K562 (cell line): Measurements from ENCODE around the gene DHX58. TPM values are rescaled to one million over a fixed set of nuclear protein-coding genes. Genes with fewer than 3 reads are reported as not detected.

ENCODE experiments used
- ATAC-seq: fragments of 200-7000 bp; cut with Tn5 transposase; 3 replicates; pipeline ENCODE4 v1.9.1; 2020; ENCODE audit warnings: moderate library complexity
- Bru-seq: library from RNA; stranded (reverse); fragments of 400-500 nt; gene quantifications from one replicate; lab custom pipeline; 2021; lab: Mats Ljungman, UMichigan
- BruChase-seq, 2 experiments: library from RNA; stranded (reverse); fragments of 400-500 nt; gene quantifications; one replicate each; lab custom pipeline; 2021; lab: Mats Ljungman, UMichigan
- BruUV-seq: library from RNA; stranded (reverse); fragments of 400-500 nt; replicated peaks from 2 replicates; lab custom pipeline; 2021; lab: Mats Ljungman, UMichigan
- CTCF ChIA-PET: fragments of 300-600 bp; formaldehyde crosslinking; extraction: SDS; loops from one replicate; lab custom pipeline; 2021; ENCODE audit warnings: low intra/inter-chr PET ratio; lab: Yijun Ruan, JAX
- POLR2A ChIA-PET: fragments of 300-600, 350-650 bp; sonication (Branson Sonifier 250); formaldehyde crosslinking; extraction: SDS; loops from one replicate; lab custom pipeline; 2021; ENCODE audit warnings: antibody characterized with exemption, inconsistent platforms; lab: Yijun Ruan, JAX
- DNase-seq, 4 experiments: peaks; one replicate each; pipeline versions ENCODE4 v3.0.0 to v3.0.0-alpha.2; 2011 to 2018; ENCODE audit warnings: low spot score in 3 of 4, mixed read lengths in 3 of 4; ENCODE audit errors: extremely low read depth in 1 of 4
- FAIRE-seq: peaks from 2 replicates; lab custom pipeline; 2011; peaks lifted over from hg19 to GRCh38; lab: Jason Lieb, UNC
- H2AFZ ChIP-seq: 2 replicates; pipeline ENCODE4 v1.6.0; 2011; ENCODE audit warnings: low read depth, low read length, control low read depth, inconsistent platforms
- H3K27ac ChIP-seq: fragments of 200-600 bp; 3 replicates; pipeline ENCODE4 v1.8.0; 2011; ENCODE audit warnings: low read depth, mild to moderate bottlenecking, control low read depth, inconsistent platforms, low read length, moderate library complexity, mixed read lengths; ENCODE audit errors: extremely low read depth
- H3K27me3 ChIP-seq, 2 experiments: fragments of 300-600 bp in 1 of 2; 2 replicates in 1 of 2; 3 replicates in 1 of 2; pipeline versions ENCODE4 v1.6.0 to v1.8.0; 2011; ENCODE audit warnings: inconsistent platforms in 2 of 2, low read length in 2 of 2, mild to moderate bottlenecking in 1 of 2, mixed read lengths in 1 of 2, moderate library complexity in 1 of 2; ENCODE audit not compliant: control insufficient read depth in 2 of 2, insufficient read depth in 2 of 2
- H3K36me3 ChIP-seq: fragments of 300-600 bp; 3 replicates; pipeline ENCODE4 v1.8.0; 2011; ENCODE audit warnings: mild to moderate bottlenecking, low read length, inconsistent platforms; ENCODE audit not compliant: control insufficient read depth, insufficient read depth
- H3K4me1 ChIP-seq, 2 experiments: fragments of 200-600 bp in 1 of 2; replicated peaks in 1 of 2; 2 replicates in 1 of 2; 3 replicates in 1 of 2; pipeline versions ENCODE4 v1.5.1 to v1.8.0; 2011; ENCODE audit warnings: inconsistent platforms in 2 of 2, low read length in 2 of 2, mild to moderate bottlenecking in 1 of 2, mixed read lengths in 1 of 2, moderate library complexity in 1 of 2; ENCODE audit not compliant: control insufficient read depth in 2 of 2, insufficient read depth in 2 of 2
- H3K4me2 ChIP-seq: 2 replicates; pipeline ENCODE4 v1.6.1; 2011; ENCODE audit warnings: low read length, control low read depth, inconsistent platforms, mixed read lengths; ENCODE audit not compliant: insufficient read depth
- H3K4me3 ChIP-seq: fragments of 200-600 bp; sonication (generic), shearing (Covaris generic); 2 replicates; pipeline ENCODE4 v1.5.1; 2016; ENCODE audit warnings: control low read depth, inconsistent platforms
- H3K79me2 ChIP-seq: fragments of 200-600 bp; 3 replicates; pipeline ENCODE4 v1.8.0; 2011; ENCODE audit warnings: low read length, inconsistent platforms; ENCODE audit not compliant: control insufficient read depth, insufficient read depth
- H3K9ac ChIP-seq, 2 experiments: 2 replicates each; pipeline versions ENCODE4 v1.6.0 to v1.6.1; 2011; ENCODE audit warnings: low read depth in 2 of 2, low read length in 2 of 2, control low read depth in 1 of 2, inconsistent platforms in 1 of 2, mild to moderate bottlenecking in 1 of 2, mixed read lengths in 1 of 2; ENCODE audit not compliant: insufficient read depth in 1 of 2
- H3K9me1 ChIP-seq: one replicate; pipeline ENCODE4 v1.6.0; 2011; ENCODE audit warnings: inconsistent platforms, mild to moderate bottlenecking, low read length, moderate library complexity; ENCODE audit not compliant: control insufficient read depth, insufficient read depth
- H3K9me3 ChIP-seq: replicated peaks from 2 replicates; pipeline ENCODE4 v1.5.1; 2011; ENCODE audit warnings: low read depth, low read length, inconsistent platforms; ENCODE audit not compliant: control insufficient read depth, insufficient read depth
- H4K20me1 ChIP-seq: replicated peaks from 2 replicates; pipeline ENCODE4 v1.6.1; 2011; ENCODE audit warnings: low read length, inconsistent platforms, mixed read lengths; ENCODE audit not compliant: control insufficient read depth, insufficient read depth
- GTF3C2 ChIP-seq: IDR thresholded peaks from 3 replicates; pipeline ENCODE4 v1.6.1; 2011; ENCODE audit warnings: borderline replicate concordance, mild to moderate bottlenecking, moderate library complexity; ENCODE audit not compliant: insufficient read length; ENCODE audit errors: extremely low read depth
- MNT ChIP-seq, 2 experiments: fragments of 450-650 bp; conservative IDR thresholded peaks; 2 replicates each; pipeline ENCODE4 v1.6.1; 2017; ENCODE audit warnings: mild to moderate bottlenecking in 2 of 2, moderate library complexity in 2 of 2
- NFXL1 ChIP-seq: fragments of 450-650 bp; formaldehyde crosslinking; IDR thresholded peaks from 2 replicates; pipeline ENCODE4 v1.4.0; 2021; ENCODE audit warnings: mild to moderate bottlenecking
- PHF8 ChIP-seq: fragments of 200-600 bp; sonication (generic); IDR thresholded peaks from 2 replicates; pipeline ENCODE4 v1.6.1; 2012; ENCODE audit warnings: mixed run types, mild to moderate bottlenecking, inconsistent platforms, low read length, moderate library complexity, borderline replicate concordance
- ZNF217 ChIP-seq: sonication (generic); formaldehyde crosslinking; IDR thresholded peaks from 2 replicates; pipeline ENCODE4 v1.8.0; 2022; ENCODE audit warnings: mild to moderate bottlenecking, missing genetic modification reagents
- ZNF354B ChIP-seq: fragments of 250-450 bp; sonication (Bioruptor Pico); IDR thresholded peaks from 2 replicates; pipeline ENCODE4 v1.4.0; 2020
- whole genome bisulfite sequencing: fragments of 100-300 bp; shearing (Covaris generic); methylation state at CpG from one replicate; pipeline ENCODE4 v1.1.6; 2016; ENCODE audit warnings: low coverage, mixed read lengths; ENCODE audit not compliant: insufficient coverage; ENCODE audit errors: missing lambda C conversion rate; 5-methylcytosine and 5-hydroxymethylcytosine counted together
- in situ Hi-C: fragments of 300-500 bp; cut with MboI; formaldehyde crosslinking; loops from 4 replicates; pipeline ENCODE4 v1.15.0; 2018; ENCODE audit warnings: inconsistent platforms, mixed read lengths
- intact Hi-C: fragments of 100-400 bp; cut with micrococcal nuclease; formaldehyde crosslinking; loops from 2 replicates; pipeline ENCODE4 v1.14.2; 2022
- long read RNA-seq, 3 experiments: library from polyadenylated mRNA in 2 of 3; library from RNA in 1 of 3; unstranded in 2 of 3; stranded (forward) in 1 of 3; transcript quantifications; one replicate each; pipeline ENCODE4 v2.0.0, GENCODE V29; 2019 to 2022
- polyA minus RNA-seq, 3 experiments: library from RNA; depleted of rRNA, polyadenylated mRNA; stranded (reverse); fragments of >200 nt; gene quantifications; 2 replicates each; pipeline ENCODE4 v1.2.3, GENCODE V29; 2011
- polyA plus RNA-seq, 8 experiments: library from polyadenylated mRNA; depleted of rRNA in 4 of 8; stranded (reverse) in 5 of 8; unstranded in 3 of 8; fragments of >200 nt; fragmentation: Nextera tagmentation in 2 of 8; fragmentation: Illumina TruSeq in 1 of 8; extraction: Ambion mirVana in 2 of 8; extraction: Trizol in 1 of 8; gene quantifications; 2 replicates each; pipeline versions ENCODE4 v1.2.1 to v1.2.3, GENCODE V29; 2011 to 2014; ENCODE audit warnings: inconsistent platforms in 1 of 8, missing spikeins in 1 of 8
- total RNA-seq, 7 experiments: library from RNA; depleted of rRNA in 6 of 7; stranded (reverse); fragments of >200 nt in 6 of 7; fragmentation: Illumina TruSeq in 2 of 7; extraction: Trizol in 2 of 7; gene quantifications; 2 replicates each; pipeline versions ENCODE4 v1.2.1 to v1.2.3, GENCODE V29; 2011 to 2021; ENCODE audit warnings: low replicate concordance in 1 of 7
- TF ChIP-seq, protein P1 (sequence below), 2 experiments: fragments of 250-450 bp in 1 of 2; fragments of 450-650 bp in 1 of 2; sonication (Bioruptor Pico) in 1 of 2; IDR thresholded peaks; 2 replicates each; pipeline versions ENCODE4 v1.6.1 to v1.8.0; 2016 to 2021; ENCODE audit warnings: mild to moderate bottlenecking in 2 of 2, moderate library complexity in 2 of 2, missing compliant biosample characterization in 1 of 2, missing genetic modification characterization in 1 of 2
- TF ChIP-seq, protein P2 (sequence below): sonication (generic); formaldehyde crosslinking; IDR thresholded peaks from 2 replicates; pipeline ENCODE4 v1.9.0; 2022; ENCODE audit warnings: mild to moderate bottlenecking, missing genetic modification reagents

The DHX58 gene
- 6.6 and 9.3 TPM in 2 replicates for total RNA-seq (2011; cell fraction: chromatin; rRNA removed; ENCODE audit: low replicate concordance)
- 4.5 and 5.7 TPM in 2 replicates for total RNA-seq (2011; cell fraction: nucleolus; rRNA removed)
- 5.0 and 5.1 TPM in 2 replicates for total RNA-seq (2011; cell fraction: nucleoplasm; rRNA removed)
- total RNA-seq (2014; rRNA removed) (1.5 and 3.0 TPM in 2 replicates), total RNA-seq (2014; rRNA removed; fragmentation: Illumina TruSeq; extraction: Trizol) (0.51 and 0.76 TPM in 2 replicates), total RNA-seq (2015; rRNA removed; fragmentation: Illumina TruSeq; extraction: Trizol) (1.1 and 1.2 TPM in 2 replicates), total RNA-seq (2021) (1.7 and 2.3 TPM in 2 replicates), polyA plus RNA-seq (2011; rRNA removed) (1.6 and 3.5 TPM in 2 replicates), polyA plus RNA-seq (2014; fragmentation: Illumina TruSeq; extraction: Trizol) (1.4 TPM in 2 replicates), polyA plus RNA-seq (2014; fragmentation: Nextera tagmentation; extraction: Ambion mirVana) (under 1 TPM; 0.15 to 0.25 TPM), polyA plus RNA-seq (2014; rRNA removed) (1.9 and 2.4 TPM in 2 replicates), polyA minus RNA-seq (2011; rRNA and poly(A)+ RNA removed) (0.84 and 1.1 TPM in 2 replicates), Bru-seq, nascent RNA (percentile 35 among the genes with signal in this experiment), BruChase-seq, experiment 1, labeled RNA remaining after a 2-hour chase (percentile 28 among the genes with signal in this experiment), BruChase-seq, experiment 2, labeled RNA remaining after a 6-hour chase (percentile 29 among the genes with signal in this experiment)
- polyA plus RNA-seq (2011; cell fraction: cytosol; rRNA removed) = 3.9 and 5.4 TPM in 2 replicates
- 7.8 and 12.8 TPM in 2 replicates for polyA plus RNA-seq (2011; cell fraction: nucleus; rRNA removed)
- 1.5 and 4.2 TPM in 2 replicates for polyA plus RNA-seq (2012)
- 1.7 and 2.9 TPM in 2 replicates for polyA minus RNA-seq (2011; cell fraction: cytosol; rRNA and poly(A)+ RNA removed)
- polyA minus RNA-seq (2011; cell fraction: nucleus; rRNA and poly(A)+ RNA removed) = 1.9 and 4.2 TPM in 2 replicates
- long read RNA-seq, experiment 1, partial matches to known transcripts = 0 of 2 reads
- long read RNA-seq, experiment 1, other reads (novel, unspliced or antisense) = 2 of 2 reads
- long read RNA-seq, experiment 2, partial matches to known transcripts = 0 of 2 reads
- long read RNA-seq, experiment 2, other reads (novel, unspliced or antisense) = 1 of 2 reads
- long read RNA-seq, experiment 3, partial matches to known transcripts = 0 of 3 reads
- long read RNA-seq, experiment 3, other reads (novel, unspliced or antisense) = 1 of 3 reads

DNA sequence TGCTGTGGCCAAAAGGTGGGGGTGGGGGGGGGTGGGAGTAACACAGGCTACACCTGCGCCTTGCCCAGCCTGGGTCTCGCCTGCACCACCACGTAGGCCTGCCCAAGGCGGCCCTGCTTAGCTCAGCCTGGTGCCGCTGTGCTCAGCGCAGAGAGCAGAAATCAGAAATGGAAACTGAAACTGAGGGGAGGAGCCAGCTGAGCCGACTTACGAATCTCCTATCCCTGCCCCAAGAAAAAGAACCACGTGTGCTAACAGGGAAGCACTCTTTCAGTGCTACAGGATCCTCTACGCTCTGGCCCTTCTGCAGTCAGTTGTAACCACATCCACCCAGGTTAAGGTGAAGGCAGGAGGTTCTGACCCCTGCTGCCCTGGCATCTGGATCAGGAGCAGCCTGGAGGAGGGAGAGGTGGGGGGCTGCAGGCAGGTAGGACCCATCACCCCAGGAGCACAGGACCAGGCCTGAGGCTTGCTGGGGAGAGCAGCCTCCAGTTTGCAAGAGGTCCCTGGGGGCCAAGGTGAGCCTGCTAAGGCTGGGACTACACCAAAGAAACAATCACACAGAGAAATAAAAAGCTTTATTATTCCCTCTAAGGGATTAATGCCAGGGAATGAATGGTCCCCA lies at the start of gene DHX58:
Gene DHX58, minus strand, starts transcription at position 163 of the 625 bp plus-strand sequence. CDS start 822 bp downstream, outside the sequence.
- H3K4me3 ChIP-seq = no peak within 1 kb of the TSS
- H3K27me3 ChIP-seq = no peaks in the 10 kb centered on the region
- H3K9me3 ChIP-seq = no peaks in the 10 kb centered on the region
- H3K4me2 ChIP-seq = peak within 1 kb of the TSS; percentile 69
- 10% methylated on average over 6 of the region's 10 CpGs for WGBS
- H3K9me1 ChIP-seq = no peaks in the 10 kb centered on the region
- intact Hi-C loops = no loop called here
- ATAC-seq = peak; percentile 72
- FAIRE-seq = peak; percentile 84
- peaks cover 41% of the 10 kb centered on the region; the same call in 2 of the 3 replicates for H3K36me3 ChIP-seq
- no peaks in the 10 kb centered on the region for H4K20me1 ChIP-seq
- peak within 1 kb of the TSS; percentile 53; the same call in 2 of the 3 replicates for H3K27ac ChIP-seq
- CTCF ChIA-PET = interaction anchor here (1.2 to 1.5 kb wide), 2 partner anchors 46 to 89 kb away, joined by 3 to 4 read pairs; no protein-coding TSS in a partner anchor
- peak within 1 kb of the TSS; percentile 27 to 88; a peak in 3 of 4 replicates for H3K9ac ChIP-seq
- no TSS peak for BruUV-seq
- POLR2A ChIA-PET = interaction anchor here (0.7 to 1.3 kb wide), 4 partner anchors 8 to 151 kb away, joined by 3 to 5 read pairs (median 4); partner anchors contain the start of genes CNP, DNAJC7 and KAT2A
- in situ Hi-C loops = loop anchor here (5.0 to 25.0 kb wide), 3 partner anchors 85 to 375 kb away; partner anchors contain the start of gene HAP1
- no peaks in the 10 kb centered on the region for H3K79me2 ChIP-seq
- peak within 1 kb of the TSS; percentile 64; the same call in 1 of the 2 replicates for H2AFZ ChIP-seq
- H3K4me1 ChIP-seq = peaks cover 12 to 59% of the 10 kb centered on the region in 2 experiments; a peak in 4 of 5 replicates
- DNase-seq = peak; percentile 42 to 71 (median 56)
- TF ChIP-seq, protein P1, sequence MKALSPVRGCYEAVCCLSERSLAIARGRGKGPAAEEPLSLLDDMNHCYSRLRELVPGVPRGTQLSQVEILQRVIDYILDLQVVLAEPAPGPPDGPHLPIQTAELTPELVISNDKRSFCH (CRISPR knock-in tag; IDR thresholded peaks at IDR 0.05) = no peak
- TF ChIP-seq, protein P1 (tag; IDR thresholded peaks at IDR 0.05) = no peak
- TF ChIP-seq MNT (conservative IDR thresholded peaks at IDR 0.05) (peak in 1 of 2 experiments; percentile 81; a peak in 3 of 4 replicates), ZNF354B (CRISPR knock-in tag) (no peak), PHF8 (peak; percentile 52; the same call in 1 of the 2 replicates), NFXL1 (CRISPR knock-in tag) (0 out of 2 replicates have a peak, but pooled peaks have one; percentile 25), ZNF217 (CRISPR knock-in tag) (no peak), GTF3C2 (no peak)
- TF ChIP-seq, protein P2, sequence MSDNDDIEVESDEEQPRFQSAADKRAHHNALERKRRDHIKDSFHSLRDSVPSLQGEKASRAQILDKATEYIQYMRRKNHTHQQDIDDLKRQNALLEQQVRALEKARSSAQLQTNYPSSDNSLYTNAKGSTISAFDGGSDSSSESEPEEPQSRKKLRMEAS (CRISPR knock-in tag) = peak; percentile 72
